GM20000 (cell line): ENCODE measurements around the gene ITPKB.

Experiments
- DNase-seq: peaks from one replicate; pipeline ENCODE4 v3.0.0; 2012; ENCODE audit warnings: low spot score
- CTCF ChIP-seq: IDR thresholded peaks from 2 replicates; pipeline ENCODE4 v1.5.1; 2012; ENCODE audit warnings: mild to moderate bottlenecking, control low read depth; ENCODE audit errors: extremely low read depth, missing control alignments

Gene ITPKB

GRCh38 chr1:226660410-226661182 lies 78.5 kb downstream of the ITPKB start:
- no peak for DNase-seq
- TF ChIP-seq CTCF = no peak

DNA sequence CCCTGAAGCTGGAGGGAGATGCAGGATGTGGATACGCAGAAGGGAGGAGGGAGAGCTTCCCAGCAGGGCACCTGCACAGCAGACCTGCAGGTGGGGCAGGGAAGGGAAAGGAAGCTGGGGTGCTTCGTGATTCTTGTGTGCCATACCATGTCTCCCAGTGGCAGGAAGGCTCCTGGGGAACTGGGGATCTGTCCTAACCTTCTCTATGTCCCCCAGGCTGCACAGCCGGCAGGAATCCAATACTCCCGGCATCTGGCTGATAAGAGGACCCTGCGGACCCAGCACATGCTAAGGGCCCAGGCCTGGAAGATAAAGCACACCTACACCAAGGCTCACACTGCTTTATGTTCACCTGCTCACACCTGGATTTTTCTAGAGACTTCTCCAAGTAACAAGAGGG lies 79.4 kb downstream of the ITPKB start:
- no peak for DNase-seq
- TF ChIP-seq CTCF = no peak

DNA sequence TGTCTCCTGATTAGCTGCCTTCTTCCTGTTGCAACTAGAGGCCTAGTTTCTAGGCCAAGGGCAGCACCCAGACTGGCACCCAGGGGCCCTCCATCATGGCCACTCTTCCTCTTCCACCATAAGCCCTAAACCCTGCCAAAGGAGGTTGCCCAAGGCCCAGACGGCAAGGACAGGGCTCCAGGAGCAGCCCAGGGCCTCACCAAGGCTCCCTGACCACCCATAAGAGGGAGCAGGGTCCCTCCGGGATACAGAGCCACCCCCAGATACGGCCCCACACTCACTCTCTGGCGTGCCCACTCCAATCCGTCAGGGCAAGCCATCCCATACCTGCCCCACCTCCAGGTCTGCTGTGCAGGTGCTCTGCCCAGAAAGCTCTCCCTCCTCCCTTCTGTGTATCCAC lies 79.9 kb downstream of the ITPKB start:
- no peak for DNase-seq
- no peak for TF ChIP-seq CTCF

DNA sequence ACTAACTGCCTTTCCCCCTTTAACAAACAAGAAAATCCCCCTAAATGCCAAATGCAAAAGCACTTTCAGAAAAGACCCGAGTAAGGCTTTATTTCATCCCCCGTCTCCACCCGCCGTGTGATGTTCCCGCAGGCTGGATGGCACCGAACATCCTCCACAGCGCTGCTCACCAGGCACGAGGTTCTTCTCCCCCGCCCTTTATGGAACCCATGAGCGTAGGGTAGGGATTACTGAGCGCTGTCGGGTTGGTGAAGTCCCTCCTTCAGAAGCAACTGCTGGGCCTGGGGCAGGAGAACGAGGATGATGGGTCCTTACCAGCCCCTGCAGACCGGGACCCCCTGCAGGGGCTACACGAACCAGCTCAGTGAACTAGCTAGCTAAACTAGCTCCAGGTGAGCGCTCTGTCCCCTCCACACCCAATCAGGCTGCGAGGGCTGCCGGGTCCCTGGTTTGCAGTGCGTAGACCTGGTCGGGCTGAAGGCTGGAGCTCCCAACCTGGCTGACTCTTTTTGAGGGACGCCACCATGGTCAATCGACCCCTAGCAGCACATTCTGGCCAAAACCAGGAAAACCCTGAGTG lies 80.4 kb downstream of the ITPKB start:
- no peak for TF ChIP-seq CTCF

DNA sequence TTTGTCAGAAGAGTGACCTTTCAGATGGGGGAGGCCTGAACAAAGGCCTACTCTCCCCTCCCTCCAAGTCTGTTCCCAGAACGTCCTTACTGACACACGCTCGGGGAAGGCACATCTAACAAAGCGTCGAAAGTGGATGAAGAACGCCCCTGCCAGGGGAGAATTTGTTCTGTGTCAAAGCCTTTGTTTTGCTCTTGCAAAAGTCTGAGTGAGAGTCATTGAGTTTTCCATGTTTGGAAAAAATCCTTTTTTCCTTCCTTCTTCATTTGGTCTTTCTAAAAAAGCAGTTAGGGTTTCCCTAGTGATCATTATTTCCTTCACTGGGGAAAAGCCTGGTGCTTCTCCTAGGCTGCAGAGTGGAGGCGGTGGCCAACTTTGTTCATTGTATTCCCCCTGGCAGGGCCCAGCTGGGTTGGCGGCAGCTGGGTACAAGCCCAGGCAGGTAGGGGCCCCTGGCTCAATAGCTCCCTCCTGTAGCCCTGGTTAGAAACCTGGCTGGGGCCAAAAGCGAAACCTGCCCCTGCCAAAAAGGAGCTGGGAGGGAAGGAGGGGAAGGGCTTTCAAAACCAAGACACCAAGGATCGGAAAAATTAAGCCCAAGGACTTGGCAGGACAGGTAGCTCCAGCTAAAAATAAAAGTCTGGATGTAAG lies 81.1 kb downstream of the ITPKB start:
- no peak for TF ChIP-seq CTCF
- no peak for DNase-seq

More for the DNA sequence above, 80.4 kb downstream of the ITPKB start:
- no peak for DNase-seq

DNA sequence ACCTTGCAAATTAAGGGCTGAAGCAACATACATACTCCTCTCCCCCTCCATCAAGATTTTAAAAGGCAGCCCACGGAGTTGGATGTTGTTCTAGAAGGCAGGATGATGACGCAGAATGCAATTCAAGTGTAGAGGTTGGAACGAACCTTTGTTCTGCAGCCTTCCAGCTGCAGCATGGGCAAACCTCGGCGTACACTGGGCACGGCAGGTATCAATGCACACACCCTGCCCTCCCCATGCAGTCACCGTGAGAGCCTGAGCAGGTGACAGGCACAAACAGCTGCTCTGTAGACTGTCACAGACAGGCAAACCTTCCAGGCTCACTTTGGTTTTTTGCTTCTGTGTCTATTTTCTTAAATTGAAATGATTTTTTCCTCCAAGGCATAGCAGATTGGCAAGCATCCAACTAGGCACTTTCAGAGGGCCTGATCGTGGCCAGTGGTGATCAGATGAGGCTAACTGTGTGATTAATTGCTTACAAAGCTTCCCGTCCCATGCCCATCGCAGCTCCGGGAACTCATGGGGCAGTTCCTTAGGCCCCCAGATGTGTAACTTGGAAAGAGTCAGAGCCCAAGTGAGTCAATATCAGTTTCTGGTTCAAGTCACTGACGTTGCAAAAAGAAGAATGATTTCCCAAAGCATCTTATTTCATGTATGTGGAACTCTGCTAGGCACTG lies 82.3 kb downstream of the ITPKB start:
- no peak for DNase-seq
- TF ChIP-seq CTCF = no peak

- no peak for DNase-seq
- no peak for TF ChIP-seq CTCF
These were observed 82.9 kb downstream of the ITPKB start for GRCh38 chr1:226656201-226656600.
